ENCODE data around the gene MAGED1.

The MAGED1 gene

GRCh38 chrX:51892921-51893745 lies at the start of gene MAGED1:
TSS of gene MAGED1 (plus strand) at chrX:51893623. CDS start at chrX:51894305, 682 bp downstream.
- TF ChIP-seq CTCF (IDR thresholded peaks at IDR 0.05) = no peak
- Histone ChIP-seq H3K4me3 (peak within 1 kb of the TSS; percentile 63 to 72), H3K4me1 (peaks cover 0 to 18% (median 11%) of the 10 kb centered on the region in 4 donors), H3K27ac (peak within 1 kb of the TSS; percentile 83 to 86), H3K9me3 (no peaks in the 10 kb centered on the region), H3K27me3 (no peaks in the 10 kb centered on the region), H3K36me3 (peaks cover 1 to 19% (median 7%) of the 10 kb centered on the region in 3 donors)
- intact Hi-C loops (cut with DNase I; ENCODE audit: low total_unique reads) = no loop called here
- peak; percentile 88 to 95 for DNase-seq

GRCh38 chrX:51847463-51847862 lies 46.0 kb upstream of the MAGED1 start:
- Histone ChIP-seq H3K4me1 (no peaks in the 10 kb centered on the region), H3K36me3 (peaks cover 0 to 3% (median 0%) of the 10 kb centered on the region in 3 donors), H3K4me3 (no peak overlapping the region), H3K9me3 (peaks cover 0 to 4% (median 0%) of the 10 kb centered on the region in 3 donors), H3K27me3 (no peaks in the 10 kb centered on the region), H3K27ac (no peak overlapping the region)
- intact Hi-C loops (cut with DNase I; ENCODE audit: low total_unique reads) = no loop called here
- DNase-seq = no peak
- no peak for TF ChIP-seq CTCF (IDR thresholded peaks at IDR 0.05)

- peaks cover 0 to 5% (median 0%) of the 10 kb centered on the region in 3 donors for H3K36me3 ChIP-seq
- no peak overlapping the region for H3K27ac ChIP-seq
- intact Hi-C loops (cut with DNase I; ENCODE audit: low total_unique reads) = no loop called here
- no peaks in the 10 kb centered on the region for H3K27me3 ChIP-seq
- no peaks in the 10 kb centered on the region for H3K4me1 ChIP-seq
- H3K4me3 ChIP-seq = no peak overlapping the region
- no peak for TF ChIP-seq CTCF (IDR thresholded peaks at IDR 0.05)
- no peaks in the 10 kb centered on the region for H3K9me3 ChIP-seq
- no peak for DNase-seq
Measured at GRCh38 chrX:51851507-51852085, 41.8 kb upstream of the MAGED1 start.

GRCh38 chrX:51852096-51852495 lies 41.3 kb upstream of the MAGED1 start:
- no peaks in the 10 kb centered on the region for H3K9me3 ChIP-seq
- H3K4me3 ChIP-seq = no peak overlapping the region
- intact Hi-C loops (cut with DNase I; ENCODE audit: low total_unique reads) = no loop called here
- DNase-seq = no peak
- TF ChIP-seq CTCF (IDR thresholded peaks at IDR 0.05) = no peak
- H3K27me3 ChIP-seq = no peaks in the 10 kb centered on the region
- peaks cover 0 to 5% (median 0%) of the 10 kb centered on the region in 3 donors for H3K36me3 ChIP-seq
- no peaks in the 10 kb centered on the region for H3K4me1 ChIP-seq
- H3K27ac ChIP-seq = no peak overlapping the region

- TF ChIP-seq CTCF (IDR thresholded peaks at IDR 0.05) = no peak
- H3K4me1 ChIP-seq = no peaks in the 10 kb centered on the region
- intact Hi-C loops (cut with DNase I; ENCODE audit: low total_unique reads) = no loop called here
- DNase-seq = no peak
- H3K36me3 ChIP-seq = peaks cover 0 to 5% (median 0%) of the 10 kb centered on the region in 3 donors
- H3K9me3 ChIP-seq = no peaks in the 10 kb centered on the region
- no peaks in the 10 kb centered on the region for H3K27me3 ChIP-seq
- H3K27ac ChIP-seq = no peak overlapping the region
- H3K4me3 ChIP-seq = no peak overlapping the region
Measured at GRCh38 chrX:51852621-51853020, 40.8 kb upstream of the MAGED1 start.

All from tibial artery (tissue), 4 donors.